K562 (cell line): Measurements from ENCODE around the gene TAAR8. TPM values are rescaled to one million over a fixed set of nuclear protein-coding genes. Genes with fewer than 3 reads are reported as not detected.

ENCODE experiments used
- CBFB ChIP-seq: sonication (generic); formaldehyde crosslinking; IDR thresholded peaks from 2 replicates; pipeline ENCODE4 v1.4.0; 2020; ENCODE audit warnings: mild to moderate bottlenecking, missing genetic modification reagents
- ELF2 ChIP-seq: fragments of 250-450 bp; sonication (Bioruptor Pico); IDR thresholded peaks from 2 replicates; pipeline ENCODE4 v1.5.0; 2021; ENCODE audit warnings: mild to moderate bottlenecking
- EWSR1 ChIP-seq: fragments of 450-650 bp; IDR thresholded peaks from 2 replicates; pipeline ENCODE4 v1.6.1; 2018; ENCODE audit warnings: borderline replicate concordance, mild to moderate bottlenecking, low read depth, moderate library complexity; ENCODE audit not compliant: partially characterized antibody
- MGA ChIP-seq: fragments of 450-650 bp; IDR thresholded peaks from 2 replicates; pipeline ENCODE4 v1.6.1; 2016; ENCODE audit warnings: mild to moderate bottlenecking, moderate library complexity
- NKRF ChIP-seq: fragments of 450-650 bp; IDR thresholded peaks from 2 replicates; pipeline ENCODE4 v1.6.1; 2016; ENCODE audit warnings: borderline replicate concordance
- SIRT6 ChIP-seq: IDR thresholded peaks from one replicate; pipeline ENCODE4 v1.6.1; 2012; ENCODE audit warnings: low read depth, mild to moderate bottlenecking, control low read depth, inconsistent platforms, low read length, moderate library complexity
- ZFP36 ChIP-seq: fragments of 150-350 bp; IDR thresholded peaks from 2 replicates; pipeline ENCODE4 v1.6.1; 2018; ENCODE audit warnings: low read length, low read depth; ENCODE audit not compliant: partially characterized antibody
- ZNF592 ChIP-seq: fragments of 450-650 bp; IDR thresholded peaks from 2 replicates; pipeline ENCODE4 v1.6.1; 2017; ENCODE audit warnings: antibody characterized with exemption, mild to moderate bottlenecking
- polyA plus RNA-seq, 8 experiments: library from polyadenylated mRNA; depleted of rRNA in 4 of 8; stranded (reverse) in 5 of 8; unstranded in 3 of 8; fragments of >200 nt; fragmentation: Nextera tagmentation in 2 of 8; fragmentation: Illumina TruSeq in 1 of 8; extraction: Ambion mirVana in 2 of 8; extraction: Trizol in 1 of 8; gene quantifications; 2 replicates each; pipeline versions ENCODE4 v1.2.1 to v1.2.3, GENCODE V29; 2011 to 2014; ENCODE audit warnings: inconsistent platforms in 1 of 8, missing spikeins in 1 of 8
- total RNA-seq, 7 experiments: library from RNA; depleted of rRNA in 6 of 7; stranded (reverse); fragments of >200 nt in 6 of 7; fragmentation: Illumina TruSeq in 2 of 7; extraction: Trizol in 2 of 7; gene quantifications; 2 replicates each; pipeline versions ENCODE4 v1.2.1 to v1.2.3, GENCODE V29; 2011 to 2021; ENCODE audit warnings: low replicate concordance in 1 of 7

The TAAR8 gene
- total and polyA plus RNA-seq, 9 of the 15 experiments (the other 6 are each of a cell fraction or from before 2014, with no cell fraction given), result not detected

- TF ChIP-seq ZNF592, result no peak
- peak; percentile 88 for TF ChIP-seq NKRF
- TF ChIP-seq MGA, result peak; percentile 59
- TF ChIP-seq ELF2 (CRISPR knock-in tag), result no peak
- TF ChIP-seq CBFB (CRISPR knock-in tag), result no peak
- no peak for TF ChIP-seq ZFP36
- no peak for TF ChIP-seq EWSR1
- no peak for TF ChIP-seq SIRT6
These were observed 39.5 kb upstream of the TAAR8 start, which contains the start of gene STX7 (continued) for GRCh38 chr6:132512638-132513632.
